ENCODE measurements around the gene SREBF1. TPM values are rescaled to one million over a fixed set of nuclear protein-coding genes. Genes with fewer than 3 reads are reported as not detected.

SREBF1 gene
- total RNA-seq, 1 donor: 59.2 TPM

- DNase-seq (ENCODE audit: low read depth in 2 of 3, low spot score in 2 of 3): no peak
These were observed 52.0 kb downstream of the SREBF1 start for GRCh38 chr17:17784657-17785267.

DNA sequence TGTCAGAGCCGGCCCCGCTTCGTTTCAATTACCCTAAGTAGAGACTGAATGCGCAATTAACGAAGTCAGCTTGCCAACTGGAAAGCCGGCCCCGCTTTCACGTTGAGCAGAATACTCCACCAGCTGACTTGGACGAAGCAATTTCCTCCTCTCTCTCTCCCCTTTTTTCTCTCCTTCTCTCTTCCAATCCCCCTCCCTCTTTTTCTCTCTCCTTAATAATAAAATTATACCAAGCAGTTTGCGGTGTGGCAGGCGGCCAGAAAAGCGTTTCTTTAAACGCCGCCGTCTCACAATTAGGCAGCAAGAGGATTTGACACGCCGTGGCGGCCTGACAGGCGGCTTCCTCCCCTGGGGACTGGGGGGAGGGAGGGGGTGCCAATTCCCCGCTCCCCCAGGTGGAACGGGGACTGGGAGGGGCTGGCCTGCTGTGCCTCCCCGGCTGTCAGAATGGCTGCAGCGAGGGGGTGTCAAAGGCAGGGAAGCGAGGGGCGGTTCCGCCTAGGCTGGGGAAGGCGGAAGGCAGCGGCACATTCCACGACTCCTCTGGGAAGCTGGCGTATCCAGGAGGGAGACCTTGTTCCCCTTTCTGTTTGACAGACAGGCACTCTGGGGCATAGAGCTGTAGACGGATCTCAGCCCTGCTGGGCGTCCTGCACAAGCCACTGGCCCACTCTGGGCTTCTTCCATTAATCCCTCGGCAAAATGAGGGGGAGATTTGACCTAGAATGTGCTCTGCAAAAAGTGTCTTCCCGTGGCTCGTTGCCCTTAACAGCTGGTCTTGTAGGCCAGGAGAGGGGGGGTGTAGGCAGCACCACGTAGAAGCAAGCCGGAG lies 52.7 kb downstream of the SREBF1 start:
- peak in 2 of 3 donors; percentile 27 to 67 for DNase-seq (ENCODE audit: low read depth in 2 of 3, low spot score in 2 of 3)

DNA sequence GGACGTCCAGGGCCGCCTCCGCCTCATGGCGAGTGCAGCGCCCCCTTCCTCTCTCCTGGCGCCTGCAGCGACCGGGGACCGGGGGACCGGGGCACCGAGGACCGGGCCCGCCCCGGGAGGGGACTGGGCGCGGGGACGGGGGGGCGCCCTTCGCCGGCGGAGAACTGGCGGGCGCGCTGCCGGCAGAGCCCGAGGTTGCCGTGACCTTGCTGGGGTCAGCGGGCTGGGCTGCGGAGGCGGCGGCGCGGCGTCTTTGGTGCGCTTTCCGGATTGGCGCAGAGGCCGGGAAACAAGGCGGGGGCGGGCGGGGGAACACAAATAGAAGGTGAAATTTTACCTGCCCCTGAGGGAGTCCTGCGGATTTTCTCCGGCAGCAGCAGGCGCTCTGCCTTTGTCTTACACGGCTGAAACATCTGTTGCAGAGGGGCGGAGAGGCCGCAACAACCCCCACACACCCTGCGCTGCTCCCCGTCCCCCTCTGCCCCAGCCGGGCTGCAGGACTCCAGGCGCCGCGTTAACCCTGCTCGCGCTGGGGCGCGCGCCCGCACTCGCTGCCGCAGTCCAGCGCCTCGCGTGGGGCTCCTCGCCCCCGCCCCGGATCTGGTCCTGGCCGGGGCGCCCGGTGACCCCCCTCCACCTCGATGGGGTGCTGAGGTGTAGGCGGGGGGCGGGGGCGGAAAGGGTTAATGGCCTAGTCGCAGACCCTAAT lies 53.5 kb downstream of the SREBF1 start:
- peak in 2 of 3 donors; percentile 22 to 56 for DNase-seq (ENCODE audit: low read depth in 2 of 3, low spot score in 2 of 3)

DNA sequence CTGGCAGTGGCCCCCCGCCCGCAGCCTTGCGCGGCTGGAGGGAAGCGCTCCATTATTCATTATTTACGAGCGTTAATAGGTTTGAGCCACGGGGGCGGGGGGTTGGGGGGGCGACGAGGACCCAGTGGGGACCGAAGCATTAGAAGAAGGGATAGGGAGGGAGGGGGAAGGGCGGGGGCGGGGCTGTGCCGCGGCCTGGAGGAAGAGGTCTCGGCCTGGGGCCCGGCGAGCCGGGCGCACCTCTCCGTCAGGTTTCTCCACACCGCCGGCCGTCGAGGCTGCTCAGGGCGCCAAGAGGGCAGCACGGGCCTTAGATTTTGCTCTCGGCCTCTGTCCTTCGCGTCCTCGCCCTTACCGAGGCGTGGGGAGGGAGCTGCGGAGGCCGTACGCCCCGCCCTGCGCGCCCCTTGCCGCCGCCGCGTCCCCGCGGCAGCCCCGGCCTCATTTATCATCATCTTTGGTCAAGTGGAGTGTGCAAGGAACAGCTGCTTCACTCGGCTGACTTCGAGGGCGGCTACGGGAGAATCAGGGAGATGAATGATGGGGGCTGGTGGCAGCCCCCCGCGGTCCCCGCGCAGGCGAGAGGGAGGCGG lies 54.2 kb downstream of the SREBF1 start:
- DNase-seq (ENCODE audit: low read depth in 2 of 3, low spot score in 2 of 3): no peak

DNA sequence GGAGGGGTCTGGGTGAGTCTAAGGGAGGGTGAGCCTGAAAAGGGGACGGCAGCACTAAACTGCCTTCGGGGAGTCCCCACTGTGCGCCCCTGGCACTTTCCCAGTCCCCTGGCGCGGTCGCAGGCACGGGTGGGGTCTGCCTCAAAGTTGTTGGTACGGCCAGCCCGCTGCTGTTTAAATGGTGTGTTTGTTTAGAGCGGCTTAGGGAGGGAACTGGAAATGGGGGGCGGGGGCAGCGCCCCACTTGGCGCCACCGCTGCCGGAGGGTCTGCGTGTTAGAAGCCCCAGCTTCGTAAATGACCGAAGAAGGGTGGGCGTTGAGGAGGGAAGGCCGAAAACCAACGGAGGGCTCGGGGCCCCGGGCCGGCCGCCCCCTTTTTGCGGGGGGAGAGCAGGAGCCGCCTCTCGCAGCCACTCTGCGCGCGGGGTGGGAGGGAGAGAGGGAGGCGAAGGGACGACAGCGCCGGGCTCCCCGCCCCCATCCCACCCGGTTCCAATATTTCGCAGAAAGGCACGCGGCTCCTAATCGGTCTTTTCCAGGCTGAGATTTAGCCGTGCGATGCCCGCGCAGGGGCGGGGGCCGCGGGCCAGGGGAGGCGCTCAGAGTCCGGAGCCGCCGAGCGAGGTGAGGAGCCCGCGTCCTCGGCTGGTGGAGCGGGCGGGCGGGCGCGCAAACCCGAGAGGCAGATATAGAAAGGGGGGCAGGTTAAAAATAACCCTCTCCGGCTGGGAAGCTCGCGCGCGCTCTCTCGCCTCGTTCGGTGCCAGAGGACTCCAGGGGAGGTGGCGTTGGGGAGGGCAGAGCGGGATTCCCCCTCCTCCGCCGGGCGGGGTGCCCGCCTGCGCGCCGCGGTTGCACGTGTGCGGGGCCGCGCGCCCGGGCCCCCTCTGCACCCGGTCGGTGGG lies 54.9 kb downstream of the SREBF1 start:
- peak in 2 of 3 donors; percentile 40 to 45 for DNase-seq (ENCODE audit: low read depth in 2 of 3, low spot score in 2 of 3)

DNA sequence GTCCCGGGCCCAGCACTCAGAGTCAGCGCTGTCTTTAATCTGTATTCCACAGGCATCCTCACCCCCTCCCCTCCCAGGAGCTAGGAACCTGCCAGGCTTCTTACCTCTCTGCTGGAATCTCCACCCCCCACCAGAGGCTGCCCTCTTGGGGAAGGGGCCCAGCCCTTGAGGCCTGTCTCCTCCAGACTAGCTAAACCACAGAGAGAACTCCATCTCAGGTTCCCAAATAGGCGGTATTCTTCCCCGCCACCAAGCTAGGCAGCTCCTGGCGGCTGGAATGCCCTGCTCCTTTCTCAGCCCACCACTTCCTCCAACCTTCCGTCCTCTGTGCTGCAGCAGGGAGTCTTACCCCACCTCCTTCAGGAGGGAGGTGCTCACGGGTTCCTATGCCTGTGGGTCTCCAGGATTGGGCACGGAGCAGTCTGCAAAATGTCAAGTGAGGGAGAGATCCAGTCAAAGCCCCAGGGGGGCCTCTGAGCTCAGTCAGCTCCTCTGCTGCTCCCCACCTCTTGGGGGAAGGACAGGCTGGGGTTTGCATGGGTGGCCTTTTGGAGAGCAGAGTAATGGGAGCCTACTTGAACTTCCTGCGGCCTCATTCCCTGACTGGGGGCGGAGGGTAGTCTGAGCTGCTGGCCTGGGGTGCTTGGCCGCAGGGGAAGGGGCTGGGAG lies 55.7 kb downstream of the SREBF1 start:
- no peak for DNase-seq (ENCODE audit: low read depth in 2 of 3, low spot score in 2 of 3)

GRCh38 chr17:17779015-17779611 lies 57.7 kb downstream of the SREBF1 start:
- no peak for DNase-seq (ENCODE audit: low read depth in 2 of 3, low spot score in 2 of 3)

DNA sequence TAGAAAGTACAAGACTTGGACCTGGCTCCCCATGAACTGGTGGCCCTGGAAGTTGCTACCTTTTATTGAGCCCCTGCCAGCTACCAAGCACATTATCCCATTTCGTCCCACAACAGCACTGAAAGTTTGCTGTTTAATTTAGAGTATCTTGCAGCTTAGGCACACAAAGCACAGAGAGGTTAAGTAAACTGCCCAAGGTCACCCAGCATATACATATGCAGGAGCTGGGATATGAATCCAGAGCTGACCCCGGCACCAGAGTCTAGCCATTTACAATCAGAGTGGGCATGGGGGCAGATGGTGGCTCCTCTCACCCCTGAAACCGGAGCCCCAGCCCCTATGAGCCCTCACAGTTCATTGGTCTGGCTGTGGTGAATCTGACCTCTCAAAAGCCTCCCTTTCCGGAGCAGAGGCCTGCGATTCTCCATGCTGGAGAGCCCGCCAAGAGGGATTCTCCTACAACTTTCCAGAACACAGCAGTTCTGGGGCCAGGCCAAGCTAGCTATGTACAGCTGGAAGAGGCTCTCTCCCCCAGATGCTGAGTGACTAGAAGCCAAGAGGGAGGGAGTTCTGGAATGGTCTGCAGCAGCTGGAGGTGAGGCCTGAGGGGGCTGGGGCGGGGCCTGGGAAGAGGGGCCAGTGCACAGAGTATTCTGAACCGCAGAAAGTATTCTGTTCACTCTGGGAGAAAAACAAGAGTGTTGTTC lies 58.3 kb downstream of the SREBF1 start:
- no peak for DNase-seq (ENCODE audit: low read depth in 2 of 3, low spot score in 2 of 3)

GRCh38 chr17:17776889-17777288 lies 59.9 kb downstream of the SREBF1 start:
- DNase-seq (ENCODE audit: low read depth in 2 of 3, low spot score in 2 of 3): no peak

- DNase-seq (ENCODE audit: low read depth in 2 of 3, low spot score in 2 of 3): peak in 1 of 3 donors; percentile 39
These were observed 62.5 kb downstream of the SREBF1 start for GRCh38 chr17:17774009-17774881.

DNA sequence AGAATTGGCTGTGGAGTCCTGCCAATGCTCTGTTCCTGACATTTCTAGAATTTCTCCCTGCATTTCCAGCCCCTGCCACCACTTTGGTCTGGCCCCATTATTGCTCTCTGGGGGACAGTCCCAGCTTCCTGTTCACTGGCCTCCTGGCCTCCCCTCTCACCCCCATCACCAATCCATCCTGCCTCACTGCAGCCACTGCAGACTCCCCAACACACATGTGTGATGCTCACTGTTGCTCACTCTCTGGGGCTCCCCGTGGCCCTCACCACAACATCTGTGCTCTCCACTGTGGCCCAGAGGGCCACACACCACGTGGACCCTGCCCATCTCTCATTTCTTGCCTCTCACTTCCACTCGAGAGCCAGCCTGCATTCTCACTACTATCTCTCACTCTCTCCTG lies 64.6 kb downstream of the SREBF1 start:
- no peak for DNase-seq (ENCODE audit: low read depth in 2 of 3, low spot score in 2 of 3)

GRCh38 chr17:17771498-17772201 lies 65.1 kb downstream of the SREBF1 start:
- DNase-seq (ENCODE audit: low read depth in 2 of 3, low spot score in 2 of 3): no peak

GRCh38 chr17:17770632-17771044 lies 66.1 kb downstream of the SREBF1 start:
- DNase-seq (ENCODE audit: low read depth in 2 of 3, low spot score in 2 of 3): no peak

DNA sequence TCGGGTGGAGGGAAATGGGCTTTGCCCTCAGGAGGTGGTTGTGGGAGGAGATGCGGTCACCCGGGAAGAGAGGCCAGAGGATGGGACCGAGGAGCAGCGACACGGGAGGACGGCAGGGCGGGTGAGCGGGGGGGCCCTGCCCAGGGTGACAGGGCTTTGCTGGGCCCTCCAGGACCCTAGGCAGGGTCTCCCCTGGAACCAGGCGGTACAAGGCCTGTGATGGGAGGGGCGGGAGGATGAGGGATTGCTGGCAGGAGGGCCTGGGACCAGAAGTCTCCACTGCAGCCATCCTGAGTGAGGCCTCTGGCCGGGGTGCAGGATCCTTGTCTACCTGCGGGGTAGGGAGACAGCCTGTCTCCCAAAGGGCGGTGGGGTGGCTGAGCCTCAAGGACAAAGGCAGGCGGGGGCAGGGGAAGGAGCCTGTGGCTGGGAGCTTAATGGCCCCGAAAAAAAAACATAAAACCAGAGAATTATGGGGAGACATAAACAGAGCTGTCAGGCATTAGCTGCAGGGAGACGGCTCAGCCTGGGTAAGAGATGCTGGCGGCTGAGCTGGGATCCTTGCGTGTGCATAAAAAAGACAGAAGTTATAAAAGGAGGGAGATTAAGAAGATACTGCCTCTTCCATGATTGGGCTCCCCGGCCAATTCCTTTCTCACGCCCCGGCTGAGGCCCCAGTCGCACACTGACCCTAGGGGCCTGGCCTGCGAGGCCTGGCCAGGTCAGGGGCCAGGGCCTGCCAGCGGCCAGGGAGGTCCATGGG lies 66.7 kb downstream of the SREBF1 start:
- DNase-seq (ENCODE audit: low read depth in 2 of 3, low spot score in 2 of 3): no peak

GRCh38 chr17:17768424-17769088 lies 68.2 kb downstream of the SREBF1 start:
- no peak for DNase-seq (ENCODE audit: low read depth in 2 of 3, low spot score in 2 of 3)

Data from hematopoietic multipotent progenitor cell (in vitro differentiated cells).